GM21526 (cell line): Measurements from ENCODE around the gene MRPS27.

Experiments
- ATAC-seq: cut with Tn5 transposase; IDR thresholded peaks from one replicate; pipeline ENCODE4 v1.9.1; 2021; ENCODE audit warnings: moderate library complexity; ENCODE audit not compliant: unreplicated experiment, low FRiP score

Gene MRPS27

DNA sequence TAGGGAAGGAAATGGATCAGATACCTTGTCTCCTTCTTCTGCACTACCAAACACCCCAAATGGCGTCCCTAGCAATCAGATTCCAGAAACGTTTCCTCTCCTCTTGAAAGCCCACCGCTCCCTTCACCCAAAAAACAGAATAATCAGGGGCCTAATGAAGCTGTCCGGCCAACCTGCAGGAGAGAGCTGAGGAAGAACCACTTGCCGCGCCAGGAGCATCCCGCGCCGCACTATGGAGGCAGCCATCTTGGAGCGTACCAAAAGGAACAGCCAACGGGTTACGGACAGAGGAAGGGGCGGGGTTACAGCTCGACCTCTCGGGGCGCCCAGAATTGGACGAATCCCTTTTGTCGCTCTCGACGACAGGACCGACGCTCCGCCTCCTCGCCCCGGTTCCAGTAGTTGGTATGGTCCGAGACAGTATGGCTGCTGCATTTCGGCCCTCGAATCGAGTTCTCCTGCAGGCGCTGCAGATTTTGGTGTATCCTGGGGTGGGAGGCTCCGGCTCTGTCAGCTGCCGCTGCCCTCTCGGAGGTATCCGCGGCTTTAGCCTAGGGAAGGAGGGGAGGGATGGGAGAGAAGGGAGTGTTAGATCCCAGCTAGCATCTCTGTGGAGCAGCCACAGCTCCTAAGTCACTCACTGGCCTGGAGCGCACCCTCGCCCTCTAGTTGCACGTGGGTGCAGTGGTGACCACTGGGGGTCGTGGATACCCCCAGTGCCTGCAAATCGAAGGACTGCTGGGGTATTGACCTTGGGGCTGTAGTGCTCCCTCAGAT, at the start of gene MRPS27, which contains the start of gene PTCD2:
TSS of gene MRPS27 (minus strand) at position 265 of the 777 bp plus-strand sequence. CDS start at position 246, 19 bp downstream.
TSS of gene PTCD2 (plus strand) at position 398 of the 777 bp plus-strand sequence. CDS start at position 408, 10 bp downstream.
- peak; percentile 97 for ATAC-seq

DNA sequence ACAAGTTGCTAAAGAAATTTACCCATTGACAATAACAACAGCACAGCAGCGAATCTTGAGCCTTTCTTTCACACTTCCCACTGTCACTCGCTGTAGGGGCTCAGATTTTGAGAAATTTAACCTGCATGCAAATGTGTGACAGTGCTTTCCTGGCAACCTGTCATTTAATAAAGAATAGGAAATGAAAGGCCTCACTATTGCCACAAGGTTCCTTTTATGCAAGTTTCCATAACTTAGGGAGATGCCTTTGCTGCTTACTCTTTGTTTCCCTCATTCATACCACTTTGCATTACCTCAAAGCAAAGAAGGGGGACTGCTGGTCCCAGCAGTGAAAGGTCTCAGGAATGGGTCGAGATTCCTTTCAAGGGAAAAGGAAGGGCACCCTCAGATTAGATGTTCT, 49.7 kb upstream of the MRPS27 start:
- no peak for ATAC-seq

- ATAC-seq: no peak
These were observed 49.3 kb upstream of the MRPS27 start for GRCh38 chr5:72369301-72369700.

DNA sequence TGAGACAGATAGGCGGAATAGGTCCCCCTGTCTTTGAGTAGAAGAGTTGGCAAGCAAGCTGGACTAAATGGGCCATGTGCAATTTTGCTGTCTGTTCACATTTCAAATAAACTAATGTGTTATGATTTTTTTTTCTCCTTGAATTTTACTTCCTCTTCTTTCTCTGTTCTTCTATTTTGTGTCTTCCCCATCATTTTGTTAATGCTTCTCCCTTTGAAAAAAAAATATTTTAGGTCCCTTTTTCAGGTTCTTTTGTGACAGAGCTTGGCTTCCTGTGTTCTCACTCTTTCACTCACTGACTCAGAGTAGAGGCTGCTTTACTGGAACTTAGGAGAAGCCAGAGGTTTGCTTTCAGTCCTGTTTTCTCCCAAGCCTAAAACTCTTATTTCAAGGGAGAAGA, 48.2 kb upstream of the MRPS27 start:
- ATAC-seq: no peak

DNA sequence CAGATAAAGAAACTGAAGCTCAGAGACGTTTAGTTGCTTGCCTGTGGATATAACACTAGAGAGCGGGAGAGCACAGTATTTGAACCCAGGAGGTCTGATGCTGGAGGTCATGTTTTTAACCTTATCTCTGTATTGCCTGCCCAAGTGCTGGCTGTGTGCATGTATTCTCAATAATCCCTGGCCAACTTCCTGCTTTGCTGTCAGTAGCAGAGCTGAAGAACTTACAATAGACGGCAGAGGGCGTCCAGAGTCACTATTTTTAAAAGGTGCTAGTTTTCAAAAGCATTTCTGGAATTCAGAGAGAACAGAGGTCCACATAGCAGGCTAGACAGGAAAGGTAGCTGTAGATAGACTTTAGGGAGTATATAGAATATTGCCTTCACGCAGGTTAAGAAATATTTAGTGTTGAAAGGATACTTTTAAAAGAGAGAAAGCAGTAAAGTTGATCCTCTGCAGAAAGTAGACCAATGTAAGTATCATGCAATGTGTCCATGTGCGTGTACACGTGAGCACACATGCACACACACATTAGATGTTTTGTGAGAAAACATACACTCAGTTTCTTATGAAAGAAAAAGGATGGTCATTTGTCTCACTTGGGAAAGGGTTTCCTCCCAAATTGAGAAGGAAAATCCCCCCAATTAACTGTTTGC, 46.4 kb upstream of the MRPS27 start:
- peak; percentile 56 for ATAC-seq

- no peak for ATAC-seq
These were observed 44.9 kb upstream of the MRPS27 start for GRCh38 chr5:72364951-72365350.

DNA sequence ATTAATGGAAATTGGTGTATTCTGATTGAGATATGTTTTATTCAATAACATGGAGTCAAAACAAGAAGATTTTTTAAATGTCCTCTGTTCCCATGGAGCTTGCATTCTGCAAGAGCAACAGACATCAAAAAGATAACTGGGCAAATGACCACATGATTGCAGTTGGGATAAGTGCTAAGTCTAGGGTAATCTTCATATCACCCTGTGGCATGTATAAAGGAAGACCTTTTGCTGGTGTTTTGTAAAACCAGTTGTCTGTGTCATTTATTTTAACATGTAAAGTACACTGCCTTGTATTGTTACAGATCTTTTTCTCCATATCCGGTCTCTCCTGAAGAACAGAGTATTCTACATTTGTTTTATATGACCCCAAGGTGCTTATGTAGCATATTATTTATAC, 44.1 kb upstream of the MRPS27 start:
- ATAC-seq: no peak

- no peak for ATAC-seq
These were observed 43.2 kb upstream of the MRPS27 start for GRCh38 chr5:72363166-72363802.

DNA sequence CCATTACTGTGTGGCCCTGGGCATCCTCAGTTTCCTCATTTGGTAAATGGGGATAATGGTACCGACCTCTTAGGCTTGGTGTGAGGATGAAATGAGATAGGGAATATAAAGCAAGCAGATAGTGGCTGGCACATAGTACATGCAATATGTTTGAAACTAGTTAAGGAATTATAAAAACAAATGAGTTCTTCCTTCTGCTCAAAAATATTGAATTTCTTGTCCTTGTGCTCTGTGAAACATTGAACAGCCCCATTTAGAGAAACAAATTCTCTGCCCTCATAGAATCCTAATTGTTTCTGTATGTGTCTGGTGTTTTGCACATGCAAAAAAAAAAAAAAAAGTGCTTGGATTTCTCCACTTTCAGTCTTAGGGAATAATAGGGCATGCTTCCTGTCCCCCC, 39.8 kb upstream of the MRPS27 start:
- no peak for ATAC-seq

GRCh38 chr5:72358925-72359324, 38.9 kb upstream of the MRPS27 start:
- no peak for ATAC-seq

DNA sequence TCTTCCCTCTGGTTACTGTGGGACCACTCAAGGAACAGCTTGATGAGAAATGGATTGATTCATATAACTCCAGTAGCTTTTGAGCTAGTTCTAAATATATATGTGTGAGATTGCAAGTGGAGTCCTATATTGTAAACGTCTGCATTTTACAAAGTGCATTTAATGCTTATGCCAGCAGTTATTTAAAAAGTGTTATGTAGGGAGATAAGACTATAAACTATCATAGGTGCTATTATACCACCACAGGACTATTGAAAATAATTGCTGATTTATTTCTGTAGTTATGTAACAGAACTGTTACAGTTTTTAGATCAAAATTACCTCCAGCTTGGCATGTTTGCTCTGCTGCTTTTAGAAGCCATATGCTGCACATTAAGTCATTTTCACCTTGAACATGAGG, 36.3 kb upstream of the MRPS27 start:
- no peak for ATAC-seq

DNA sequence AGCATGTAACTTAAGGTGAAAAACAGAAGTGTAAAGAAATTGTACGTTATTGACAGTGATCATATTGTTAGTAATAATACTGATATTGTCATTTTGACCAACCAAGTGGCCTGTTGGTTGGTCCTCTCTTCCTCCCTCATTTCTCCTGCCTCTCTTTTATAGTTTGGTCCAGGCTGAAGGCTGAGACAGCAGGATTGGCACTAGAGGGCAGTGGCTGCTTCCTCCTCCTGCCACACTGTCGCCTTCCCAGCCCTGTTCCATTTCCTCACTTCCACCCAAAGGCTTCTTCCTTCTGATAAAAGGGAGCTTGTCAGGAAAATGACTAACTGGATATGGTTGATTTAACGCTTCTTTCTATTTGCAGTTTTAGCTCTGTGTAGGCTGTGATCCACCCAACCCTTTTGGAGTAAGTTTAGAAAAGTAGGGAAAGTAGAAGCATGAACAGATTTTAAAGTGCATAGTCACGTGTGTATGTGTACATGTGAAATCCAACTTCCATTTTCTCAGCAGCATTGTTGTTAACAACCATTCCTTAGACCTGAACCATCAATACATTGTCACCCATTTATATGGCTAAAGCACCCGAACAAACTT, 35.8 kb upstream of the MRPS27 start:
- no peak for ATAC-seq

DNA sequence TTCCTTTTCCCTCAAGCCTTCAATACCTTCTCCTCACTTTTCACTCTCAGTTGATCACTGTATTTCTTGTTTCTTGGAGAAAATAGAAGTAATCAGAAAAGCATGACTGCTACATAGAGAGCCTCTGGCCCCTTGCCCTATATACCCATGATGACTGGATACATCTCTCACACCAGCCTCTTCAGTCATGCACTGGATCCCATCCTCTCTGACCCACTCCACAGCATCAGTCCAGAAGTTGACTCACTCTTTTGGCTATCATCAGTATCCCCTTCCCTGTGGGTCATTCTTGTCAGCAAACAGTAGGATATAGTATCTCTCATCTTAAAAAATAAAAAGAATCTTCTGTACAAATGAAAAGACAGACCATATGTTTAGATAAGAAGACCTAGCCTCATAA, 33.0 kb upstream of the MRPS27 start:
- no peak for ATAC-seq

- no peak for ATAC-seq
These were observed 32.6 kb upstream of the MRPS27 start for GRCh38 chr5:72352616-72353015.

GRCh38 chr5:72351376-72351775, 31.3 kb upstream of the MRPS27 start:
- no peak for ATAC-seq

GRCh38 chr5:72347801-72348308, 27.8 kb upstream of the MRPS27 start:
- ATAC-seq: no peak

- no peak for ATAC-seq
These were observed 26.4 kb upstream of the MRPS27 start for GRCh38 chr5:72346398-72346797.

- ATAC-seq: no peak
These were observed 18.7 kb upstream of the MRPS27 start for GRCh38 chr5:72338689-72339209.

GRCh38 chr5:72337159-72337558, 17.1 kb upstream of the MRPS27 start:
- no peak for ATAC-seq

DNA sequence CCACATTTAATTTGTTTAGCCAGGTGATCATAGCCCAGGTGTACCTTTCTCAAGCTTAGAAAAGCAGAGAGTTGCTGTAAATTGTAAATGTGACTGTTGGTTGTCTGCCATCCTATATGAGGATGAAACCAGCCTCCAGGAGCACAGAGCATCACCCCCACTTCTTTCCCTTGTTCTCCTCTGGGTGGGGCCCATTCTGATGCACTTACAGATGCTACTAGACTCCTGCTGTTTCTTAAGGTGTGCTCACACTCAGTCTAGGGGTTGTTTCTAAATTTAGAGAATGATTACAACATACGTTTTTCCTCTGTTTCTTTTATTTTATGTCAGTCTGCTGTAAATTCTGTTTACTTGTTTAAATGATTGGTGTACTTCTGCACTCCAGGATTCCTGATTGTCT, 10.7 kb upstream of the MRPS27 start:
- no peak for ATAC-seq

DNA sequence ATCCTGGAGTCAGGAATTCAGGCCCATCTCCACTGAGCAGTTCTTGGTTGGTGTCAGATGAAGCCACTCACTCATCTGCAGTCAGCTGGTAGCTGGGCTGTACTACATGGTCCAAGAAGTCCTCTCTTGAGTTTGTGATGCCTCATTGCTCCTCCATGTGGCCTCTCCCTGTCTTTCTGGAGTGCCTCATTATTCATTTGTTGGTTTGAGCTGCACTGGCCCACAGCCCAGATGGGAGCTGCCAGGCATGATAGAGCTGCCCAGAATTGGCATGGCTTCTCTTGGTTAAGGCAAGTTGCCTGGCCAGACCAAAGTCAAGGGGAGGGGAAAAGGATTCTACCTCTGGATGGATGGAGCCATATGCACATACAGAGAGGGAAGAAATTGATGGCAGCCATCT, 8.1 kb upstream of the MRPS27 start:
- no peak for ATAC-seq
